IMR-90 (cell line): ENCODE results near the gene SLC9A3. TPM values are rescaled to one million over a fixed set of nuclear protein-coding genes. Genes with fewer than 3 reads are reported as not detected.

Experiments
- ATAC-seq: fragments of 200-7000 bp; cut with Tn5 transposase; 2 replicates; pipeline ENCODE4 v1.9.1; 2020; ENCODE audit warnings: low read depth, mild to moderate bottlenecking, moderate library complexity
- BruUV-seq: library from RNA; stranded (reverse); fragments of 400-500 nt; replicated peaks from 2 replicates; lab custom pipeline; 2021; lab: Mats Ljungman, UMichigan
- CTCF ChIA-PET: fragments of 300-600 bp; formaldehyde crosslinking; extraction: SDS; loops from one replicate; lab custom pipeline; 2021; ENCODE audit warnings: antibody characterized with exemption; lab: Yijun Ruan, JAX
- POLR2A ChIA-PET: fragments of 300-600 bp; sonication (Branson Sonifier 250); formaldehyde crosslinking; loops from one replicate; lab custom pipeline; 2022; ENCODE audit warnings: antibody characterized with exemption; ENCODE audit not compliant: unreplicated experiment; lab: Charles Lee
- DNase-seq: peaks from one replicate; pipeline ENCODE4 v3.0.0; 2013
- H2AFZ ChIP-seq: replicated peaks from 2 replicates; pipeline ENCODE3; 2013; ENCODE audit warnings: low read length, mild to moderate bottlenecking; ENCODE audit not compliant: poor library complexity
- H2AK5ac ChIP-seq: 2 replicates; pipeline ENCODE4 v1.6.1; 2013; ENCODE audit warnings: low read depth, low read length, inconsistent platforms
- H2AK9ac ChIP-seq: replicated peaks from 2 replicates; pipeline ENCODE3; 2013; ENCODE audit warnings: mild to moderate bottlenecking, low read depth, low read length, moderate library complexity; ENCODE audit not compliant: poor library complexity
- H2BK120ac ChIP-seq: 2 replicates; pipeline ENCODE4 v1.6.1; 2013; ENCODE audit warnings: low read depth, low read length, inconsistent platforms
- H2BK15ac ChIP-seq: 3 replicates; pipeline ENCODE4 v1.6.1; 2013; ENCODE audit warnings: low read depth, low read length, inconsistent platforms
- H2BK20ac ChIP-seq: 2 replicates; pipeline ENCODE4 v1.6.1; 2013; ENCODE audit warnings: low read depth, mild to moderate bottlenecking, inconsistent platforms, low read length, moderate library complexity
- H2BK5ac ChIP-seq: 2 replicates; pipeline ENCODE4 v1.6.1; 2013; ENCODE audit warnings: mild to moderate bottlenecking, low read depth, low read length, inconsistent platforms; ENCODE audit not compliant: poor library complexity, severe bottlenecking
- H3K14ac ChIP-seq: replicated peaks from 2 replicates; pipeline ENCODE4 v1.6.1; 2013; ENCODE audit warnings: low read depth, low read length, inconsistent platforms
- H3K18ac ChIP-seq: 2 replicates; pipeline ENCODE4 v1.6.1; 2013; ENCODE audit warnings: low read depth, low read length, control low read depth
- H3K23ac ChIP-seq: 2 replicates; pipeline ENCODE4 v1.6.1; 2013; ENCODE audit warnings: low read depth, low read length, inconsistent platforms
- H3K27ac ChIP-seq: 2 replicates; pipeline ENCODE4 v1.5.1; 2013; ENCODE audit warnings: mild to moderate bottlenecking, control low read depth, low read length; ENCODE audit not compliant: insufficient read depth
- H3K27me3 ChIP-seq: 2 replicates; pipeline ENCODE4 v1.6.1; 2013; ENCODE audit warnings: low read length; ENCODE audit not compliant: control insufficient read depth, insufficient read depth
- H3K36me3 ChIP-seq: 2 replicates; pipeline ENCODE4 v1.6.1; 2013; ENCODE audit warnings: low read length, mixed read lengths; ENCODE audit not compliant: control insufficient read depth, insufficient read depth
- H3K4ac ChIP-seq: 2 replicates; pipeline ENCODE4 v1.6.1; 2013; ENCODE audit warnings: low read depth, low read length, inconsistent platforms
- H3K4me1 ChIP-seq: 2 replicates; pipeline ENCODE4 v1.6.1; 2013; ENCODE audit warnings: low read length, mixed read lengths; ENCODE audit not compliant: control insufficient read depth, insufficient read depth
- H3K4me2 ChIP-seq: 2 replicates; pipeline ENCODE4 v1.6.1; 2013; ENCODE audit warnings: low read depth, mild to moderate bottlenecking, control low read depth, low read length, moderate library complexity
- H3K4me3 ChIP-seq: 2 replicates; pipeline ENCODE4 v1.5.1; 2013; ENCODE audit warnings: low read depth, mild to moderate bottlenecking, control low read depth, low read length, moderate library complexity; ENCODE audit not compliant: insufficient read depth
- H3K56ac ChIP-seq: 2 replicates; pipeline ENCODE4 v1.6.1; 2013; ENCODE audit warnings: low read length, inconsistent platforms; ENCODE audit not compliant: insufficient read depth; ENCODE audit errors: extremely low read depth
- H3K79me1 ChIP-seq, 2 experiments: 2 replicates each; pipeline ENCODE4 v1.6.1; 2013; ENCODE audit warnings: low read length in 2 of 2, inconsistent platforms in 1 of 2, low read depth in 1 of 2
- H3K9ac ChIP-seq: 2 replicates; pipeline ENCODE4 v1.6.1; 2013; ENCODE audit warnings: low read depth, low read length, control low read depth
- H3K9me1 ChIP-seq: 2 replicates; pipeline ENCODE4 v1.6.1; 2013; ENCODE audit warnings: low read length, inconsistent platforms; ENCODE audit not compliant: insufficient read depth
- H3K9me3 ChIP-seq: 2 replicates; pipeline ENCODE4 v1.6.1; 2013; ENCODE audit warnings: low read length; ENCODE audit not compliant: control insufficient read depth, insufficient read depth
- H4K20me1 ChIP-seq: 2 replicates; pipeline ENCODE4 v1.6.1; 2013; ENCODE audit warnings: low read length, inconsistent platforms; ENCODE audit not compliant: insufficient read depth
- H4K5ac ChIP-seq: 2 replicates; pipeline ENCODE4 v1.6.1; 2013; ENCODE audit warnings: mild to moderate bottlenecking, low read depth, low read length, control low read depth
- H4K8ac ChIP-seq, 2 experiments: 2 replicates each; pipeline ENCODE4 v1.6.1; 2013; ENCODE audit warnings: low read depth in 2 of 2, low read length in 2 of 2, control low read depth in 1 of 2, inconsistent platforms in 1 of 2
- H4K91ac ChIP-seq: 2 replicates; pipeline ENCODE4 v1.6.1; 2013; ENCODE audit warnings: low read depth, low read length, inconsistent platforms; ENCODE audit not compliant: insufficient read depth
- BHLHE40 ChIP-seq: fragments of 150-350 bp; IDR thresholded peaks from 2 replicates; pipeline ENCODE4 v1.6.1; 2016; ENCODE audit warnings: mild to moderate bottlenecking, low read depth, low read length
- CEBPB ChIP-seq: IDR thresholded peaks from 2 replicates; pipeline ENCODE4 v1.6.1; 2012; ENCODE audit warnings: low read depth, low read length, improper control_type of control experiment
- CHD1 ChIP-seq: IDR thresholded peaks from 2 replicates; pipeline ENCODE4 v1.6.1; 2012; ENCODE audit warnings: low read depth, low read length, improper control_type of control experiment
- ELK1 ChIP-seq: fragments of 150-350 bp; IDR thresholded peaks from 2 replicates; pipeline ENCODE4 v1.6.1; 2016; ENCODE audit warnings: low read depth, mild to moderate bottlenecking, low read length, moderate library complexity, borderline replicate concordance
- FOS ChIP-seq: fragments of 150-350 bp; IDR thresholded peaks from 2 replicates; pipeline ENCODE4 v1.6.1; 2016; ENCODE audit warnings: low read depth, low read length
- MAFK ChIP-seq: IDR thresholded peaks from 2 replicates; pipeline ENCODE4 v1.6.1; 2012; ENCODE audit warnings: low read depth, low read length, improper control_type of control experiment
- MAZ ChIP-seq: IDR thresholded peaks from 2 replicates; pipeline ENCODE4 v1.6.1; 2012; ENCODE audit warnings: low read depth, mild to moderate bottlenecking, low read length, improper control_type of control experiment, moderate library complexity, borderline replicate concordance
- MXI1 ChIP-seq: IDR thresholded peaks from 2 replicates; pipeline ENCODE4 v1.6.1; 2012; ENCODE audit warnings: low read depth, mild to moderate bottlenecking, low read length, moderate library complexity, borderline replicate concordance
- NFE2L2 ChIP-seq: fragments of 150-350 bp; IDR thresholded peaks from 2 replicates; pipeline ENCODE4 v1.6.1; 2016; ENCODE audit warnings: low read depth, mild to moderate bottlenecking, low read length
- POLR2A ChIP-seq: IDR thresholded peaks from 2 replicates; pipeline ENCODE4 v1.6.1; 2012; ENCODE audit warnings: mild to moderate bottlenecking, low read depth, low read length
- RAD21 ChIP-seq: IDR thresholded peaks from 2 replicates; pipeline ENCODE4 v1.6.1; 2012; ENCODE audit warnings: low read length, improper control_type of control experiment
- RCOR1 ChIP-seq: IDR thresholded peaks from 2 replicates; pipeline ENCODE4 v1.6.1; 2012; ENCODE audit warnings: mild to moderate bottlenecking, low read length, improper control_type of control experiment; ENCODE audit not compliant: insufficient replicate concordance
- RFX5 ChIP-seq: IDR thresholded peaks from 2 replicates; pipeline ENCODE4 v1.8.0; 2012; ENCODE audit warnings: low read depth, mild to moderate bottlenecking, low read length, moderate library complexity
- SMC3 ChIP-seq: fragments of 150-350 bp; IDR thresholded peaks from 2 replicates; pipeline ENCODE4 v1.6.1; 2016; ENCODE audit warnings: low read depth, mild to moderate bottlenecking, antibody characterized with exemption, low read length, moderate library complexity
- WGBS, 2 experiments: methylation state at CpG; one replicate each; pipeline versions ENCODE4 v1.1.5 to v1.1.7; 2013; ENCODE audit warnings: missing lambda C conversion rate in 2 of 2; ENCODE audit not compliant: insufficient read length in 1 of 2; ENCODE audit errors: extremely low coverage in 2 of 2; 5-methylcytosine and 5-hydroxymethylcytosine counted together
- dilution Hi-C: fragments of 300-500 bp; cut with HindIII; formaldehyde crosslinking; loops from one replicate; pipeline ENCODE4 v1.14.3; 2018; ENCODE audit warnings: low sequenced_read_pairs; ENCODE audit not compliant: unreplicated experiment
- in situ Hi-C: fragments of 300-500 bp; cut with MboI; formaldehyde crosslinking; loops from 3 replicates; pipeline ENCODE4 v1.14.3; 2019; ENCODE audit warnings: low sequenced_read_pairs, inconsistent platforms, mixed read lengths
- intact Hi-C: fragments of 100-400 bp; cut with micrococcal nuclease; formaldehyde crosslinking; loops from 2 replicates; pipeline ENCODE4 v1.10.0; 2022
- polyA plus RNA-seq, 3 experiments: library from polyadenylated mRNA; depleted of rRNA; stranded (reverse); fragments of >200 nt; gene quantifications; 2 replicates each; pipeline ENCODE4 v1.2.3, GENCODE V29; 2012; ENCODE audit warnings: low replicate concordance in 1 of 3
- total RNA-seq: library from RNA; depleted of rRNA; stranded (reverse); fragments of >200 nt; gene quantifications from 2 replicates; pipeline ENCODE4 v1.2.3, GENCODE V29; 2012
- TF ChIP-seq, protein P1 (sequence below): fragments of 150-350 bp; IDR thresholded peaks from 2 replicates; pipeline ENCODE4 v1.6.1; 2017; ENCODE audit warnings: mild to moderate bottlenecking, antibody characterized with exemption, low read length, low read depth

Gene SLC9A3
- total and polyA plus RNA-seq, 2 of the 4 experiments (the other 2 are of a cell fraction): 0.72 to 1.5 TPM

DNA sequence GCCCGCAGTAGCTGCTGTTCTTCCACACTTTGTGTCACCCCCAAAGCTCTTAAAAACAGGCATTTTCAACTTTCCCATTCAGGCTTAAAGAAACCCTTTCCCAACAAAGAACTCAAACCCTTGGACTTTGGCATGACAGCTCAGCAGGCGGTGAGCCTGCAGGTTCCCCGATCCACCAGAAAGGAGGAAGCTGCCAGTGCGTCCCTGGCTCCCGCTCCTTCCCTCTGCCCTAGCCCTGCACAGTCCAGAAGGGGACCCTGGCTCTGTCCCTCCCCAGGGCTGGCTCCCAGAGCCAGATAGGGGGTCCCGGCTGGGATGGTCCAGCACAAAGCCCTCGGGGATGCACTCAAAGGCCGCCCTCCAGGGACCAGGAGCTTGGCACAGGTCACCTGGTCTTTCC is 9.6 kb downstream of the SLC9A3 start:
- Histone ChIP-seq H2AK9ac (no peak overlapping the region), H2BK120ac (no peak overlapping the region), H3K4ac (no peak overlapping the region), H4K91ac (no peak overlapping the region), H3K4me2 (no peak overlapping the region), H3K23ac (no peak overlapping the region), H3K36me3 (no peaks in the 10 kb centered on the region), H3K14ac (no peak overlapping the region), H3K9ac (no peak overlapping the region), H2BK20ac (no peak overlapping the region), H3K4me3 (no peak overlapping the region), H3K27me3 (peaks cover 62% of the 10 kb centered on the region), H4K20me1 (no peaks in the 10 kb centered on the region), H2AK5ac (no peak overlapping the region), H3K56ac (no peak overlapping the region), H2BK5ac (no peak overlapping the region), H2AFZ (no peak overlapping the region), H3K18ac (no peak overlapping the region), H3K9me1 (no peaks in the 10 kb centered on the region), H3K79me1 (no peaks in the 10 kb centered on the region), H3K27ac (no peak overlapping the region), H4K5ac (no peak overlapping the region), H4K8ac (no peak overlapping the region), H3K9me3 (no peaks in the 10 kb centered on the region), H3K4me1 (no peaks in the 10 kb centered on the region), H2BK15ac (no peak overlapping the region)
- no peak for TF ChIP-seq RAD21
- TF ChIP-seq BHLHE40: no peak
- no peak for TF ChIP-seq CEBPB
- no peak for TF ChIP-seq NFE2L2
- no peak for TF ChIP-seq FOS
- no peak for TF ChIP-seq MAFK
- no peak for TF ChIP-seq ELK1
- TF ChIP-seq, protein P1, sequence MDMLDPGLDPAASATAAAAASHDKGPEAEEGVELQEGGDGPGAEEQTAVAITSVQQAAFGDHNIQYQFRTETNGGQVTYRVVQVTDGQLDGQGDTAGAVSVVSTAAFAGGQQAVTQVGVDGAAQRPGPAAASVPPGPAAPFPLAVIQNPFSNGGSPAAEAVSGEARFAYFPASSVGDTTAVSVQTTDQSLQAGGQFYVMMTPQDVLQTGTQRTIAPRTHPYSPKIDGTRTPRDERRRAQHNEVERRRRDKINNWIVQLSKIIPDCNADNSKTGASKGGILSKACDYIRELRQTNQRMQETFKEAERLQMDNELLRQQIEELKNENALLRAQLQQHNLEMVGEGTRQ: no peak
- TF ChIP-seq MAZ: no peak
- no peak for TF ChIP-seq RFX5
- TF ChIP-seq POLR2A: no peak
- TF ChIP-seq SMC3: no peak
- TF ChIP-seq MXI1: no peak
- TF ChIP-seq RCOR1: no peak
- TF ChIP-seq CHD1: no peak
- no peak for ATAC-seq
- in situ Hi-C loops: no loop called here
- no TSS peak for BruUV-seq
- intact Hi-C loops: no loop called here
- dilution Hi-C loops: no loop called here
- ChIA-PET POLR2A (no interaction called here), CTCF (no interaction called here)
- no peak for DNase-seq
- no CpG with 5 or more reads among the region's 8 CpGs for WGBS, 2 experiments
